OCI-LY7 (cell line): Measurements from ENCODE around the gene GPRIN2. TPM values are rescaled to one million over a fixed set of nuclear protein-coding genes. Genes with fewer than 3 reads are reported as not detected.

Source experiments
- BruUV-seq: library from RNA; stranded (reverse); fragments of 400-500 nt; replicated peaks from 2 replicates; lab custom pipeline; 2021; lab: Mats Ljungman, UMichigan
- CTCF ChIA-PET: fragments of 300-600 bp; sonication (Branson Sonifier 250); formaldehyde crosslinking; loops from one replicate; lab custom pipeline; 2022; ENCODE audit warnings: antibody characterized with exemption; ENCODE audit not compliant: unreplicated experiment; lab: Charles Lee
- POLR2A ChIA-PET: fragments of 300-600 bp; sonication (Branson Sonifier 250); formaldehyde crosslinking; loops from one replicate; lab custom pipeline; 2022; ENCODE audit warnings: antibody characterized with exemption; lab: Charles Lee
- DNase-seq: peaks from one replicate; pipeline ENCODE4 v3.0.0-alpha.2; 2015; ENCODE audit warnings: low spot score
- H2AFZ ChIP-seq: fragments of 200-600 bp; sonication (generic), shearing (Covaris generic); 2 replicates; pipeline ENCODE4 v1.6.1; 2014; ENCODE audit warnings: mild to moderate bottlenecking, antibody characterized with exemption, low read length, moderate library complexity
- H3K27ac ChIP-seq: fragments of 200-600 bp; sonication (generic); 2 replicates; pipeline ENCODE4 v1.5.1; 2014; ENCODE audit warnings: mixed run types, low read depth, mild to moderate bottlenecking, moderate library complexity, low read length, inconsistent platforms; ENCODE audit not compliant: poor library complexity, severe bottlenecking
- H3K36me3 ChIP-seq: fragments of 200-600 bp; sonication (generic); 2 replicates; pipeline ENCODE4 v1.6.1; 2014; ENCODE audit warnings: mild to moderate bottlenecking, antibody characterized with exemption, low read length, moderate library complexity, mixed read lengths; ENCODE audit not compliant: insufficient read depth
- H3K4me1 ChIP-seq: fragments of 200-600 bp; sonication (generic); 2 replicates; pipeline ENCODE4 v1.5.1; 2014; ENCODE audit warnings: mild to moderate bottlenecking, low read length; ENCODE audit not compliant: insufficient read depth, poor library complexity, severe bottlenecking
- H3K4me2 ChIP-seq: fragments of 200-600 bp; sonication (generic); 2 replicates; pipeline ENCODE4 v1.6.1; 2014; ENCODE audit warnings: mild to moderate bottlenecking, low read length
- H3K4me3 ChIP-seq: fragments of 200-600 bp; sonication (generic); 2 replicates; pipeline ENCODE4 v1.5.1; 2014; ENCODE audit warnings: mild to moderate bottlenecking, low read depth, low read length; ENCODE audit not compliant: poor library complexity, severe bottlenecking
- H3K79me2 ChIP-seq: fragments of 200-600 bp; sonication (generic); 2 replicates; pipeline ENCODE4 v1.6.1; 2016; ENCODE audit warnings: low read depth, mild to moderate bottlenecking, low read length, moderate library complexity, mixed read lengths; ENCODE audit not compliant: insufficient read depth
- H3K9me2 ChIP-seq: fragments of 200-600 bp; sonication (generic); 2 replicates; pipeline ENCODE4 v1.6.1; 2016; ENCODE audit warnings: mild to moderate bottlenecking, low read length, mixed read lengths; ENCODE audit not compliant: insufficient read depth
- H3K9me3 ChIP-seq: fragments of 200-600 bp; sonication (generic); 2 replicates; pipeline ENCODE4 v1.6.1; 2014; ENCODE audit warnings: mild to moderate bottlenecking, mixed run types, low read length, mixed read lengths
- H4K20me1 ChIP-seq: fragments of 200-600 bp; sonication (generic); 2 replicates; pipeline ENCODE4 v1.6.1; 2014; ENCODE audit warnings: mild to moderate bottlenecking, antibody characterized with exemption, low read length, moderate library complexity, mixed read lengths; ENCODE audit not compliant: insufficient read depth
- CTCF ChIP-seq: fragments of 200-600 bp; sonication (generic); conservative IDR thresholded peaks from 2 replicates; pipeline ENCODE4 v1.5.1; 2014; ENCODE audit warnings: mild to moderate bottlenecking, antibody characterized with exemption, low read length, moderate library complexity, mixed read lengths
- EZH2phosphoT487 ChIP-seq: fragments of 200-600 bp; sonication (generic); IDR thresholded peaks from 2 replicates; pipeline ENCODE4 v1.6.1; 2018; ENCODE audit warnings: low read depth, borderline replicate concordance, mild to moderate bottlenecking, mixed run types, antibody characterized with exemption, low read length, moderate library complexity, mixed read lengths
- intact Hi-C: fragments of 100-400 bp; cut with micrococcal nuclease; formaldehyde crosslinking; loops from one replicate; pipeline ENCODE4 v1.10.0; 2022; ENCODE audit not compliant: unreplicated experiment
- total RNA-seq, 2 experiments: library from RNA; depleted of rRNA in 1 of 2; stranded (reverse); fragments of >200 nt in 1 of 2; shearing (Covaris generic) in 1 of 2; gene quantifications; 2 replicates each; pipeline ENCODE4 v1.2.3, GENCODE V29; 2014 to 2022

The GPRIN2 gene
- total RNA-seq, 2 experiments from 2014 or later = not detected

- ChIA-PET POLR2A (no interaction called here), CTCF (no interaction called here)
- Histone ChIP-seq H3K9me2 (no peaks in the 10 kb centered on the region), H3K4me3 (no peak overlapping the region), H3K27ac (no peak overlapping the region), H3K36me3 (no peaks in the 10 kb centered on the region), H3K4me2 (no peak overlapping the region), H3K79me2 (no peaks in the 10 kb centered on the region), H3K9me3 (no peaks in the 10 kb centered on the region), H3K4me1 (no peaks in the 10 kb centered on the region), H4K20me1 (no peaks in the 10 kb centered on the region), H2AFZ (no peak overlapping the region)
- no peak for TF ChIP-seq EZH2phosphoT487
- no peak for TF ChIP-seq CTCF
- no peak for DNase-seq
- no TSS peak for BruUV-seq
- intact Hi-C loops = no loop called here
Observed at GRCh38 chr10:46557319-46558121, 1.1 kb upstream of the GPRIN2 start.

DNA sequence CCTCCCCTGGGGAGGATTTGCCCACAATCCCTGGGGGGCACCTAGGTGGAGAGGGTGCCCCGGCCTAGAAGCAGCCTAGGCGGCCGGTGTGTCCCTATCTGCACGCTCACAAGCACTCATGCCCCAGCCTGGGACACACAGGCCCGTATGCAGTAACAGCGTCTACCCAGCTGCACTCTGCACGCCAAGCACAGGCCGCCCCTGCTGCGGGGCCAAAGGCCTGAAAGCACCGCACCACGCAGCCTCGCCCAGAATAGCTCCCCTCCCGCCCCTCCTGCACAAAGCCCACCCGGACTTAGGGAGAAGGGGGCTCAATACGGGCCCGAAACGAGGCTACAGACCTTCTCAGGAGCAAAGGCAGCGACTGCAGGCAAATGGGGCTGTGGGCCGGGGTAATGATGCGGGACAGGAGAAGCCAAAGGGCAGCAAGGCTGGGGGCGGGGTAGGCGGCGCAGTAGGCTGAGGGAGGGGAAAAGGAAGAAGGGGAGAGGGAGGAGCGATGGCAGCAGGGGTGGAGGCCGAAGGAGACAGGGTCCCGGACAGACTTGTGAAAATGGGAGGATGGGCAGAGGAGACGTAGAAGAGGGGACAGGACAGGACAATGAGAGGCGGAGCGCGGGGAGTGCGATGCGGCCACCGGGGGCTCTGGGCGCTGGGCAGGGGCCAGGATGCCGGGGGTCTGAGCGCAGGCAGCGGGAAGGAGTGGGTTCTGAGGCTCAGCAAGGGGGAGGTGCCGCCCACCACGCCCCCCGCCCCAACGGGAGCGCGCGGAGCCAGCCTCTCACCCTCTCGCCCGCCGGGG lies 544 bp downstream of the GPRIN2 start:
- intact Hi-C loops = no loop called here
- H3K9me3 ChIP-seq = no peaks in the 10 kb centered on the region
- H3K79me2 ChIP-seq = no peaks in the 10 kb centered on the region
- BruUV-seq = no TSS peak
- ChIA-PET POLR2A (no interaction called here), CTCF (no interaction called here)
- H3K9me2 ChIP-seq = no peaks in the 10 kb centered on the region
- H3K4me3 ChIP-seq = no peak overlapping the region
- no peaks in the 10 kb centered on the region for H4K20me1 ChIP-seq
- no peaks in the 10 kb centered on the region for H3K4me1 ChIP-seq
- DNase-seq = no peak
- TF ChIP-seq CTCF (no peak), EZH2phosphoT487 (no peak)
- no peak overlapping the region for H3K4me2 ChIP-seq
- H2AFZ ChIP-seq = no peak overlapping the region
- H3K27ac ChIP-seq = no peak overlapping the region
- no peaks in the 10 kb centered on the region for H3K36me3 ChIP-seq

DNA sequence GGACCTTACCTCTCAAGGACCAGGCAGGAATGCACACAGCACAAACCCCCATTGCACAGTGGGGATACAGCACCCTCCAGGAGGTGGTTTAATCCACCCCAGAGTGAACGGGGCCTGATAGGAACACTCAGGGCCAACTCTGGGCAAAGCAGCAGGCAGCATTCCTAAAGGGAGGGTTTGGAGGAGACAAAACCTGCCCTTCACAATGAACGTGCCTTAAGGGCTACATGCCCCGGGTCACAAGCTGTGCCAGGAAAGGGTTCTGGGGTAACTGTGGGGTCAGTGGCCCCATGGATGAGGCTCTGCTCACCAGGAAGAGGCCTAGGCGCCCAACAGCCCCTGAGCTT lies 1.1 kb downstream of the GPRIN2 start:
- Histone ChIP-seq H3K79me2 (no peaks in the 10 kb centered on the region), H3K4me1 (no peaks in the 10 kb centered on the region)
- BruUV-seq = no TSS peak

More for the DNA sequence above, 1.1 kb downstream of the GPRIN2 start:
- intact Hi-C loops = no loop called here
- H3K4me2 ChIP-seq = no peak overlapping the region
- H3K9me2 ChIP-seq = no peaks in the 10 kb centered on the region
- ChIA-PET POLR2A (no interaction called here), CTCF (no interaction called here)
- H3K9me3 ChIP-seq = no peaks in the 10 kb centered on the region
- no peaks in the 10 kb centered on the region for H3K36me3 ChIP-seq
- H2AFZ ChIP-seq = no peak overlapping the region
- no peak for TF ChIP-seq CTCF
- TF ChIP-seq EZH2phosphoT487 = no peak
- H3K4me3 ChIP-seq = no peak overlapping the region
- H3K27ac ChIP-seq = no peak overlapping the region
- no peaks in the 10 kb centered on the region for H4K20me1 ChIP-seq
- DNase-seq = no peak
